ENCODE data around the gene CARD11.
"Not testable (repeated sequence)": the region's sequence is repeated elsewhere in the genome, so short reads cannot be mapped to it uniquely, and the experiment has no call there.

CARD11 gene

GRCh38 chr7:2922866-2923265 is 120.8 kb downstream of the CARD11 start:
- no peak for DNase-seq

- DNase-seq = no peak
These were observed 121.3 kb downstream of the CARD11 start for GRCh38 chr7:2922348-2922691.

- no peak for DNase-seq
These were observed 121.9 kb downstream of the CARD11 start for GRCh38 chr7:2921653-2922347.

- DNase-seq = no peak
These were observed 122.6 kb downstream of the CARD11 start for GRCh38 chr7:2920956-2921652.

DNA sequence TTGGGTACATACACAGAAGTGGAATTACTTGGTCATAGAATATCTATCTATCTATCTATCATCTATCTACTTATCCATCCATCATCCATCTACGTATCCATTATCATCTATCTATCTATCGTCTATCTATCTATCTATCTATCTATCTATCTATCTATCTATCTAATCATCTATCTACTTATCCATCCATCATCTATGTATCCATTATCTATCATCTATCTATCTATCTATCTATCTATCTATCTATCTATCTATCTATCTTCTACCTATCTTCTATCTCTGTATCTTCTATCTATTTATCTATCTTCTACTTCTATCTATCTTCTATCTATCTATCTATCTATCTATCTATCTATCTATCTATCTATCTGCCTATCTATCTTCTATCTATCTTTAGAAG is 123.2 kb downstream of the CARD11 start:
- not testable (repeated sequence) for DNase-seq

GRCh38 chr7:2920041-2920440 is 123.6 kb downstream of the CARD11 start:
- DNase-seq = no peak

GRCh38 chr7:2919256-2919655 is 124.4 kb downstream of the CARD11 start:
- no peak for DNase-seq

DNA sequence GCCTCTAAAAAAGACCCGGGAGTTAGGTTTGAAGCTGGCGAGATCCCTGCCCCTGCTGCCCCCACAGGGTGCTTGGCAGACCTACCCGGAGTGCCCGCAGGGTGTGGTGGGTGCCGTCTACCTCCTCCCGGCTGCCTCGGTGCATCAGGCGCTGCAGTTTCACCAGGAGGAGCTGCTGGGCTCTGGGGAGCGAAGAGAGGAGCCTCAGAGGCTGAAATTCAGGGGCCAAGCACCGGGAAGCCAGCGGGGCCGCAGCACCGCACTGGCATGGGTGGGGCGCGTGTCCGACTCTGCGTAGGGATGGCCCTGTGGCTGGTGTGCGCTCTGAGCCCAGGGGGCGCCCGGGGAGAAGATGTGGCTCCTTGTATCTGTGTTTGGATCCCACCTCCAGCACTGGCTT is 125.3 kb downstream of the CARD11 start:
- DNase-seq = no peak

DNA sequence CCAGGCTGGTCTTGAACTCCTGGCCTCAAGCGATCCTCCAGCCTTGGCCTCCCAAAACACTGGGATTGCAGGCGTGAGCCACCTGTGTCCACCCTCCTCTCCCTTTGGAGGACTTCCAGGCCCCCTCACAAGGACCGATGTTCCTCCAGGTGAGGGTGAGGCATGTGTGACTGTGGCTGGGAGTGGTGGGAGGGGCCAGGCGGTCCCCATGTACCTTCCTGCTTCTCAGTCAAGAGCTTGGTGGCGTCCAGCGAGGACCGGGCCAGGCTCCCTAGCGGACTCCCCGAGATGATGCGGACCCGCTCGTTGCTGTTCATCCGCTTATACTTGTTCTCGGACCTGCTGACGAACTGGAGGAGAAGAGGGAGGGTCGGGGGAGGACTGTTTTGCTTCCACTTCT is 128.6 kb downstream of the CARD11 start:
- no peak for DNase-seq

DNA sequence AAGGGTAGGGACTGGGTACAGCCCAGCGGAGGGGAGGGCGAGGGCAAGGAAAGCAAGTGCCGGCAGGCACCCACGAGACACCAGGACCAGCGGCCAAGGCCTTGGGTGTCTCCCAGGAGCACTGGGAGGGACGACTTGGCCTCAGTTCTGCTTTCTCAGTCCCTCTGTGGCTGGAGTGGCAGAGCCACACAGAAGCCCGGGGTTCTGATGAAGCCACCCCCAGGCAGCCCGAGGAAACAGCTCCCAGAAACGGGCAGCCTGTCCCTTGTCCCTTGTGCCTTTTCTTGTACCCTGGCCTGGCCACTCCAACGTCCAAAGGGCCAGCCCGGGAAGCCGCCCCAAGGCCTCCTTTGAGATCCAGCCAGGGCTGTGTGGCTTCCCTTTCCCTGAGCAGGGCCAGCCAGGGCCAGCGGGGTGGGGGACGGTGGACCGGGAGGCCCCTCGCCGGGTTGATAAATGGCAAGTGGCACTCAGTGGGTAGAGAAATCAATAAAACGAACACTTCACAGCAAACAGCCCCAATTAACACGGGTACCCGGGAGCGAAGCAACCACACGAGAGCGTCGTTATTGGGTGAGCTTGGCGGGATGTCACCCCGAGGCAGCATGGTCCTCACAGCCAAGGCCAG is 129.8 kb downstream of the CARD11 start:
- DNase-seq = no peak

- DNase-seq = no peak
These were observed 130.8 kb downstream of the CARD11 start for GRCh38 chr7:2912684-2913439.

DNA sequence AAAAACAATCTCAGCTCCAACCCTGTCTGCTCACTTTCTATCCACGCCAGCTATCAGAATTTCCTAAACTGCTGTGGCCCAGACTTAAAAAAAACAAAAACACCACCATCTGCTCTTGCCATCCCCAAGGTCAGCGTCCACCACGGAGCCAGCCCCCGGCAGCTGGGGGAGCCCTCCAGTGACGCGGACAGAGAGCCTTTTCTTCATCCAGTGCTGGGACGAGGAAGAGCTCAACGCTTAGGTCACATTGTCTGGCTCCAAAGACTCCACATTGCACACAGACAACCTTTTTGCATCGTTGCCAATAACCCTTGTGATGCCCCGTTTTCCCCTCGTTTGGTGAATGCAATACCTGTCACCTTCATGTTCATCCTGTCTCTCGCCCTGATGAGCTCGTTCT is 132.2 kb downstream of the CARD11 start:
- no peak for DNase-seq

DNA sequence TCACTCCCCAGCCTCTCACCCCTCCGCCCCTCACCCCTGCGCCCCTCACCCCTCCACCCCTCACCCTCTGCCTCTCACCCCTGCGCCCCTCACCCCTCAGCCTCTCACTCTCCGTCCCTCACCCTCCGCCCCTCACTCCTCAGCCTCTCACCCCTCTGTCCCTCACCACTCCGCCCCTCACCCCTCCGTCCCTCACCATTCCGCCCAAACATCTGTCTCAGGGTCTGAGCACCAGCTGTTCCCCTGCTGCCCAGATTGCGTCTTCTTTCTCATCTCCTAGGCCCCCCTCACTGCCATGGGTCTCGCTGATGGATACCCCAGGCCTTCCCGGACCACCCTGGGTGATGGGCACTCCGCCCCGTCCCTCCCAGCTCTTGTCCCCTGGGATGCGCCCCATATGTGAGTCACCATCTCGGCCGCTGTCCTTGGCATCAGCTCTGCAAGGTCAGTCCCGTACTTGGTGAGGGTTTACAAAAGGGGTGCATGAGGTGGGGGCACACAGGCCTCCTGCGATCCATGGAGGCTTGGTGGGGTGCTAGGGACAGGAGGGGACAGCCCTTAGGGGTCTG is 134.1 kb downstream of the CARD11 start:
- DNase-seq = no peak

GRCh38 chr7:2909043-2909442 is 134.6 kb downstream of the CARD11 start:
- no peak for DNase-seq

DNA sequence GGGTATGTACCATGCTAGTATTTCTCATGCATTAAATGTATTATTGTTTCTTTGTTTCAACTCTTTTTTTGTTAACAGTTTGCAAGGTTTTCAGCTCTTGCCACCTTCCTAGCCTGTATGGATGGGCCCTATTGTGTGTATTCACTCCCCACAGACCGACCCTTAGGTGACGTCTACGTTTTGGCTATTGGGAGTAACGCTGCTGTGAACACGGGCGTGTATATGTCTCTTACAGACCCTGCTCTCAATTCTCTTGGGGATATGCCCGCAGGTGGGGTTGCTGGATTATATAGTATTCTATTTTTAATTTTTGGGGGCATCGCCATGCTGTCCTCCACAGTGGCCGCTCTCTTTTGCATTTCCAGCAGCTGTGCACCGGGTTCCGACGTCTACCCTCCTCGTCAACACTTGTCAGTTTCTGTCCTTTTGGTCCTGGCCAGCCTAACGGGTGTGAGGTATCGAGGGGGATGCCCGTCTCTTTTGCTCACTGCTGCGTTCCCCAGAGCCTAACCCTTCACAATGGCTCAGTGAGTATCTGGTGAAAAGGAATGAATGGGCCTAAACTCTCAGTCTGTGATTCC is 135.5 kb downstream of the CARD11 start:
- no peak for DNase-seq

GRCh38 chr7:2906197-2906931 is 137.3 kb downstream of the CARD11 start:
- no peak for DNase-seq

GRCh38 chr7:2905500-2905899 is 138.2 kb downstream of the CARD11 start:
- DNase-seq = no peak

DNA sequence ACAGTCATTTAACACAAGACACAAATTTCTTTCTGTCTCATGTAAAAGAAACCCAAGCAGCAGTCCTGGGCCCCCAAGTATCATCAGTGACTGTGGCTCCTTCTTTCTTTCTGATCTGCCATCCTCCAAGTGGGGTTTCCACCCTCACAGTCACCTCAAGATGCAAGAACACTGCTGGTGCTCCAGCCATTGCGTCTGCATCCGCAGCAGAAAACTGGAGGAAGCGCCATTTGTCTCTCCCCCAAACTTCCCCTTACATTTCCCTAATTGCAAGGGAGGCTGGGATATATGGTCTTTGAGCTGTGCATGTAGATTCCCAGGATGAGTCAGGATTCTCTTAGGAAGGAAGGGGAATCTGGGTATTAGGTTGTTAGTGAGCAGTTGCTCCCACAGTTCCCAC is 138.6 kb downstream of the CARD11 start:
- no peak for DNase-seq

- DNase-seq = no peak
These were observed 139.5 kb downstream of the CARD11 start for GRCh38 chr7:2904202-2904601.

DNA sequence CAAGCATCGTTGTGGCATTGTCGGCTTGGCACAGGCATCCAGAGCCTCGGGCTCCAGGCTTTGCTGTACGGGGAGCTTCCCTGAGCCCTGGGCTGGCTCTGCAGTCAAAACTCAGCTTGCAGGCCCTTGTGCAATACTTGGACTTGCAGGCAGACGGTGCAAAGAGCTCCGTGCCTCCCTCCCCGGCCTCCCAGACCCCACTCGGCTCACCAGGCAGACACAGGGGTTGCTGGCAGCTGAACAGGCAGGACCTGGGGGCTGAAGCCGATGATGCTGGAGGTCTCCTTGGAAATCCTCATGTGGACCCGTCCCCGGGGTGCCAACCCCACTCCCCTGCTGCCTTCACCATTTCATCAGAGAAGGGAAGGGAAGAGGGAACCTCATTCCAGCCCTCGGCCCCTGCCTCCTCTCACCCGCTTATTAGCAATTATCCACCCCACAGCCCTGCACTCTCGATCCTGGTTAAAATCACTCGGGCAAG is 139.9 kb downstream of the CARD11 start:
- DNase-seq = no peak

DNA sequence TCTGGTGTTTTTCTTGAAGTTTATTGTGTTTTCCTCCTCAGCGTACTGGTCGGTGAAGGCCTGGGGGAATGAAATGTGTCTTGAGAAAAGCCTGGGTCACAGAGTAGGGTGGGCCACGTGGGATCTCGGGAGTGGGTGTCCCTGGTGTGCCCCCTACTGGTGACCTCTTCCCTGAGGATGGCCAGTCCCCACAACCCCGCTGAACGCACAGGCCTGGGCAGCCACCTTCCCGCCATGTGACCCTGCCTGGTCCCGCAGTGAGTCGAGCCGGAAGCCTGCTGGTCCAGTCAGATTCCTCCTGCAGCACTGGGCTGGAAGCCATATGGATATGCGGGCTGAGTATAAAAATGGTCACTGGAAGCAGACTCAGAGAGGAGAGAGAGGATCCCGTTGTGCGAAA is 146.6 kb downstream of the CARD11 start:
- DNase-seq = no peak

GRCh38 chr7:2896131-2896530 is 147.5 kb downstream of the CARD11 start:
- no peak for DNase-seq
